GM18505 (cell line): Measurements from ENCODE around the gene HYDIN.

ENCODE experiments used
- ATAC-seq: cut with Tn5 transposase; IDR thresholded peaks from one replicate; pipeline ENCODE4 v1.9.1; 2021; ENCODE audit not compliant: unreplicated experiment
- POLR2A ChIP-seq: IDR thresholded peaks from 4 replicates; pipeline ENCODE4 v1.6.1; 2011; ENCODE audit warnings: borderline replicate concordance; ENCODE audit not compliant: insufficient read depth, insufficient read length; ENCODE audit errors: extremely low read depth

HYDIN gene

DNA sequence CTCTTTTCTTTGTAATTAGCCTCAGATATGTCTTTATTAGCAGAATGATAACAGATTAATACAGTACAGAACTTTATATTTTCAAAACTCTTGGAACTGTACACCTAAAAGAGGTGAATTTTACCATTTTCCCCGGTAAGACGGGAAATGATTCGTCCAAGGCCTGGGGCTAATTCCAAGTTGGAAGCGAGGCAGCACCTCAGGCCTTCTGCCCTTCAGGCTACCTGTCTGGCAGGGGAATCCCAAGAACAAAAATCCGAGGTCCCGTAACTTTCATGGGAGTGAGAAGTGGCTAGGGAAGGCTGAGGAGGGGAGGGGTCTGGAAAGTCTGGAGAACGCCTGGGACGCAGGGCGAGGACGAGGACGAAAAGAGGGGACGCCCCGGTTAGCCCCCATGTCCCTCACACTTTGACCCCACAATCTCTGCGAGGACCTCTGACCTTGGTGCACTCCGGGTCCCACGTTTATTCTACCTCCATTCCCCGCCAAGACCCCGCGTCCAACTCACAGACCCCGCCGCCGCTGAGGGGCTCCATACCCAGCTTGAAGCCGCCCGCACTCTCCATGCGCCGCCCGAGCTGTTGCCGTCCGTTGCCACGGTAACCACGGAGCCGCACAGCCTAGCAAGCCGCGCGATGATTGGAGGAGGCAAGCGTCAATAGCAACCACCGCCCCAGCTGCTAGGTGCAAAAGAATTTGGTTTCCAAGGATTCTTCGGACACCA, at the start of gene HYDIN:
Gene HYDIN, minus strand, starts transcription at position 601 of the 724 bp plus-strand sequence. CDS start 43,827 bp downstream, outside the sequence.
- TF ChIP-seq POLR2A: no peak
- no peak for ATAC-seq

- ATAC-seq: no peak
- TF ChIP-seq POLR2A: no peak
Observed at GRCh38 chr16:71276589-71277334, 46.2 kb upstream of the HYDIN start.

DNA sequence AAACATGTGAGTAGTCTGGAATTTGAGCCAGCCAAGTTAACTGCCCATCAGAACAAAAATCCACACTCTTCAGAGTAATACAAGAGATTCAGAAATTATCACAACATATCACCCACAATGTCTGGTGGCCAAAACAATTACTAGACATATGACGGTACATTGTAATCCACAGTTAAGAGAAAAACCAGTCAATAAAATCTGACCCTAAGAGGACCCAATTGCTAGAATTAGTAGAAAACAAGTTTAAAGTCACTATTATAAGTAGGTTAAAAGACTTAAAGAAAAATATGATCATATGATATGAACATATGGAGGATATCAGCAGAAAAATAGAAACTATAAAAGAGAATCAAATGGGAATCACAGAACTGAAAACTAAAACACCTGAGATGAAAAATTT, 42.9 kb upstream of the HYDIN start:
- ATAC-seq: no peak
- no peak for TF ChIP-seq POLR2A

DNA sequence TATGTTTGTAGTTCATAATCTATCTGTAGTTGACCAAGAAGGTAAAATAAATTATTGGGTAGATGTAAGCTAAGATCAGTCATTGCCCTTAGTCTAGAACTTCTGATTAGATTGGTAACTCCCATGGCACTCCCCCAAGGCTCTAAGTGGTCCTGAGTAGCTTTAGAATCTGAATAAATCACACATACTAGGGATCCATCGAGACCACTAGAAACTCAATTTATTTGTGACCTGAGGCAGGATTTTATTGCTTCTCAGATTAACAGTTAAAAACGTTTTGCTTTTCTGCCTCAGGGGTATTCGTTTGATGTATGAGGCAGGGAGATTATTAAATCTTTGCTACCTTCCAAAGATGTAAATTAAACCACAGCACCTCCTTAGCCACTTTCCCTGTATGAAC, 33.8 kb upstream of the HYDIN start:
- TF ChIP-seq POLR2A: no peak
- no peak for ATAC-seq

DNA sequence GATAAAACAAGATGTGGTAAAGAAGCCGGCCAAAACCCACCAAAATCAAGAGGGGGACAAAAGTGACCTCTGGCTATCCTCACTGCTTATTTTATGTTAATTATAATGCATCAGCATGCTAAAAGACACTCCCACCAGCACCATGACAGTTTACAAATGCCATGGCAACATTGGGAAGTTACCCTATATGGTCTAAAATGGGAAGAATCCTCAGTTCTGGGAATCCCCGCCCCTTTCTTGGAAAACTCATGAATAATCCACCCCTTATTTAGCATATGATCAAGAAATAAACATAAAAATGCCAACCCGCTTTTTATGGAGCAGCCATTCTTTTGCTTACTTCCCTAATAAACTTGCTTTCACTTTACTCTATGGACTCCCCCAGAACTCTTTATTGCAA, 33.1 kb upstream of the HYDIN start:
- no peak for TF ChIP-seq POLR2A
- ATAC-seq: no peak

DNA sequence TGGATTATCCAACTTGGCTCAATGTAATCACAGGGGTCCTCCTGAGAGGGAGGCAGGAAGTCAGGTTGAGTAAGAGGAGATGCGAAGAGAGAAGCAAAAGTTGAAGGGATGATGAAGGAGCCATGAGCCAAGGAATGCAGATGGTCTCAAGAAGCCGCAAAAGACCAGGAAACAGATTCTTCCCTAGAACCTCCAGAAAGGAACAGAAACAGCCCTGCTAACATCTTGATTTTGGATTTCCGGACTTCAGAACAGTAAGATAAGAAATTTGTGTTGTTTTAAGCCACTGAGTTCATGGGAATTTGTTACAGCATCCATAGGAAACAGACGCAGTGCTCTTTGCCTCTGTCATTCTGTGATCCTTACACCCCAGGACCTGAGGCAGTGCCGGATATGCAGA, 31.9 kb upstream of the HYDIN start:
- no peak for TF ChIP-seq POLR2A

GRCh38 chr16:71260995-71261394, 30.5 kb upstream of the HYDIN start:
- no peak for TF ChIP-seq POLR2A
- no peak for ATAC-seq

More for the DNA sequence above, 31.9 kb upstream of the HYDIN start:
- ATAC-seq: no peak

DNA sequence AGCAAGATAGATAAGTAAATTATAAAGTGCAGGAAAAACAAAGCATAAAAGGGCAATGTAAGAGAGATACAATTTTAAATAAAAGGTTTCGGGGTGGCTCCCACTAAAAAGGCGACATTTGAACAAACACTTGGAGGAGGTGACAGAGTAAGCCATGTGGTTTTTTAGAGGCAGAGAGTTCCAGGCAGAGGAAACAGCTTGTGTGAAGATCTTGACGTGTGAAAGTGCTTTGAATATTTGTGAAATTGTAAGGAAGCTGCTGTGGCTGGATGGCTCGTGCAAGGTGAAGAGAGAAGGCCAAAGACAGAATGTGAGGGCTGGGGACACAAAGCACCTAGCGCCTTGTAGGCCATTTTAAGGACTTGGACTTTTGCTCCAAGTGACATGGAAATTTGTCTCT, 28.6 kb upstream of the HYDIN start:
- ATAC-seq: no peak
- TF ChIP-seq POLR2A: no peak

- no peak for ATAC-seq
- no peak for TF ChIP-seq POLR2A
Observed at GRCh38 chr16:71258372-71258771, 27.9 kb upstream of the HYDIN start.

GRCh38 chr16:71257768-71258167, 27.2 kb upstream of the HYDIN start:
- TF ChIP-seq POLR2A: no peak
- no peak for ATAC-seq

GRCh38 chr16:71255721-71256120, 25.2 kb upstream of the HYDIN start:
- ATAC-seq: no peak
- no peak for TF ChIP-seq POLR2A

GRCh38 chr16:71254832-71255525, 24.5 kb upstream of the HYDIN start:
- no peak for TF ChIP-seq POLR2A
- no peak for ATAC-seq

DNA sequence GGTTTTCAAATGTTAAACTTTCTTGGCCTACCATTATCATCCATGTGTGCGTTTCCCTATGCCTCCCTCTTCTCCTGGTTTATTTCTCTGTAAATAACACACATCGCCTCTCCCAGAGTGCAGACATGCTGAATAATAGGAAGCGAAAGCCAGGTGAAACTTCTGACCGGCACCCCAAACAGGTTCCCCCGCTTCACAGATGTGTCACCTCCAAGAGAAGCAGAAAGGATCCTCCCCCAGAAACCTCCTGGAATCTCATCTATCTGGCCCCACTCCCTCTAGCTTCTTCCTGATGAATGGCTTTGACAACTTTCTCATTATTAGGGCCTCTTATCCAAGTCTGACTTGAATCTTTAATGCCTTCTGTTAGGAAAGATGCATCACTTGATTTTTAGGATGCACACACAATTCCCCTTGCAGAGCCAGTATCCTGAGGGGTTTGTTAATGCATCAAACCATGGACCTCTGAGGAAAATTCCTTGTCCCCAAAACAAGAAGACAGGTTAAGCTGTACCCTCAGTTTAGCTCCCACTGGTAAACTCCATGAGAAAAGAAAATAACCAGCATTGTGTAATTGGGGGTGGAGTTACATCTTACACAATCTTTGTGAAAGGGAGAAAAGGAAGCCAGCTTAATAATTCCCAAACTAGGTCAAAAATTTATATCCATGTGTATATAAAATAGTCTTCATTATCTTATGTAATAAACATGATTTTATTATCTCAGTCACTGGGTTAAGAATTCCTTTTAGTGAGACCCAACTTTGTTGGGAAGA, 20.1 kb upstream of the HYDIN start:
- no peak for TF ChIP-seq POLR2A
- ATAC-seq: no peak
